DOHH2 (cell line): ENCODE data around the gene ITGB4.

ENCODE experiments used
- EZH2phosphoT487 ChIP-seq: fragments of 200-600 bp; sonication (generic); IDR thresholded peaks from 2 replicates; pipeline ENCODE4 v1.6.1; 2017; ENCODE audit warnings: borderline replicate concordance, mild to moderate bottlenecking, antibody characterized with exemption, low read length, moderate library complexity, mixed read lengths
- TF ChIP-seq, protein P1 (sequence below): fragments of 200-600 bp; sonication (generic); IDR thresholded peaks from one replicate; pipeline ENCODE4 v1.5.1; 2014; ENCODE audit warnings: antibody characterized with exemption, mild to moderate bottlenecking, low read depth, low read length; ENCODE audit not compliant: poor library complexity, severe bottlenecking

DNA sequence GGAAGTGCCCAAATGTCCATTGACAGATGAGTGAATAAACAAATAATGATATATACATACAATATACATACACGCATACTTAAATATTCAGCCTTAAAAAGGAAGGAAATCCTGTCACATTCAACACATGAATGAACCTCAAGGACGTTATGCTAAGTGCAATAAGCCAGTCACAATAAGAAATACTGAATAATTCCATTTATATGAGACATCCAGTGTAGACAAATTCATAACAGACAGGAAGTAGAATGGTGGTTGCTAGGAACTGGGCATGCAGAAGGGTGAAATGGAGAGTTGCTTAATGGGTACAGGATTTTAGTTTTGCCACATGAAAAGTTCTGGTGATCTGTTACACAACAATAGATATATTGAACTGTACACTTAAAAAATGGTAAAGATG, 8.8 kb upstream of the ITGB4 start:
- TF ChIP-seq, protein P1, sequence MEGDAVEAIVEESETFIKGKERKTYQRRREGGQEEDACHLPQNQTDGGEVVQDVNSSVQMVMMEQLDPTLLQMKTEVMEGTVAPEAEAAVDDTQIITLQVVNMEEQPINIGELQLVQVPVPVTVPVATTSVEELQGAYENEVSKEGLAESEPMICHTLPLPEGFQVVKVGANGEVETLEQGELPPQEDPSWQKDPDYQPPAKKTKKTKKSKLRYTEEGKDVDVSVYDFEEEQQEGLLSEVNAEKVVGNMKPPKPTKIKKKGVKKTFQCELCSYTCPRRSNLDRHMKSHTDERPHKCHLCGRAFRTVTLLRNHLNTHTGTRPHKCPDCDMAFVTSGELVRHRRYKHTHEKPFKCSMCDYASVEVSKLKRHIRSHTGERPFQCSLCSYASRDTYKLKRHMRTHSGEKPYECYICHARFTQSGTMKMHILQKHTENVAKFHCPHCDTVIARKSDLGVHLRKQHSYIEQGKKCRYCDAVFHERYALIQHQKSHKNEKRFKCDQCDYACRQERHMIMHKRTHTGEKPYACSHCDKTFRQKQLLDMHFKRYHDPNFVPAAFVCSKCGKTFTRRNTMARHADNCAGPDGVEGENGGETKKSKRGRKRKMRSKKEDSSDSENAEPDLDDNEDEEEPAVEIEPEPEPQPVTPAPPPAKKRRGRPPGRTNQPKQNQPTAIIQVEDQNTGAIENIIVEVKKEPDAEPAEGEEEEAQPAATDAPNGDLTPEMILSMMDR, result no peak
- no peak for TF ChIP-seq EZH2phosphoT487
